Psoas muscle (tissue), 8 donors: ENCODE results near the gene CYB561D1. TPM values are rescaled to one million over a fixed set of nuclear protein-coding genes. Genes with fewer than 3 reads are reported as not detected.
A peak's percentile ranks its signal among the peaks of the same experiment; 100 is the strongest.

Source experiments
- ATAC-seq, 4 donors: fragments of 200-7000 bp; cut with Tn5 transposase; one replicate each; pipeline ENCODE4 v1.9.1; 2020; ENCODE audit warnings: moderate library complexity in 3 of 4, mild to moderate bottlenecking in 2 of 4
- DNase-seq, 2 donors: peaks; one replicate each; pipeline ENCODE4 v3.0.0-alpha.2; 2020
- H3K27ac ChIP-seq: fragments of 200-600 bp; one replicate; pipeline ENCODE4 v1.8.0; 2022
- H3K27me3 ChIP-seq, 3 donors: fragments of 200-600 bp in 1 of 3; one replicate each; pipeline versions ENCODE4 v1.6.1 to v1.8.0; 2013 to 2022; ENCODE audit warnings: low read length in 2 of 3, mild to moderate bottlenecking in 2 of 3, moderate library complexity in 1 of 3; ENCODE audit not compliant: insufficient read depth in 3 of 3
- H3K36me3 ChIP-seq, 2 donors: fragments of 200-600 bp in 1 of 2; one replicate each; pipeline versions ENCODE4 v1.6.1 to v1.8.0; 2013 to 2022; ENCODE audit warnings: low read depth in 1 of 2, mild to moderate bottlenecking in 1 of 2, moderate library complexity in 1 of 2; ENCODE audit not compliant: insufficient read depth in 1 of 2
- H3K4me1 ChIP-seq: fragments of 200-600 bp; one replicate; pipeline ENCODE4 v1.8.0; 2022
- H3K4me3 ChIP-seq: fragments of 200-600 bp; one replicate; pipeline ENCODE4 v1.8.0; 2022; ENCODE audit warnings: mild to moderate bottlenecking
- H3K9me3 ChIP-seq: fragments of 200-600 bp; one replicate; pipeline ENCODE4 v1.8.0; 2022
- CTCF ChIP-seq: fragments of 200-600 bp; IDR thresholded peaks from one replicate; pipeline ENCODE4 v1.8.0; 2022; ENCODE audit warnings: antibody characterized with exemption
- WGBS, 3 donors: extraction: QIAGEN DNeasy Blood & Tissue Kit; methylation state at CpG; one replicate each; pipeline versions ENCODE4 v1.1.6 to v1.1.7; 2013; 5-methylcytosine and 5-hydroxymethylcytosine counted together
- intact Hi-C, 2 donors: fragments of 100-400 bp; cut with DNase I; formaldehyde crosslinking; loops; one replicate each; pipeline versions ENCODE4 v1.11.0 to v1.14.2; 2022
- polyA plus RNA-seq, 3 donors: library from polyadenylated mRNA; stranded (reverse); fragments of 200-250 nt; gene quantifications; one replicate each; pipeline ENCODE4 v1.2.3, GENCODE V29; 2013
- total RNA-seq, 4 donors: library from RNA; stranded (reverse); fragmentation: NEBNext Ultra II Directional in 2 of 4; extraction: Animal tissue kit (Norgen Biotek cat#: 25700) in 2 of 4; gene quantifications; one replicate each; pipeline versions ENCODE4 v1.2.1 to v1.2.4, GENCODE V29; 2021 to 2023
- donor health status: healthy with polysubstance abuse.
- donor health status: DM: no; HTN: no; CAD: no; lungs with moderate emphysema.
- donor health status: Bipolar disorder and iron deficiency.
- donor health status: healthy.
- donor health status: DM: yes; HTN: yes; CAD: no.
- donor health status: DM: no; HTN: no; CAD: no.
- donor health status: DM: no; HTN: no; CAD: no.
- donor health status: DM: yes; HTN: yes; CAD: no.

The CYB561D1 gene
- total and polyA plus RNA-seq, 7 donors, result 1.8 to 15.0 (median 3.5) TPM

DNA sequence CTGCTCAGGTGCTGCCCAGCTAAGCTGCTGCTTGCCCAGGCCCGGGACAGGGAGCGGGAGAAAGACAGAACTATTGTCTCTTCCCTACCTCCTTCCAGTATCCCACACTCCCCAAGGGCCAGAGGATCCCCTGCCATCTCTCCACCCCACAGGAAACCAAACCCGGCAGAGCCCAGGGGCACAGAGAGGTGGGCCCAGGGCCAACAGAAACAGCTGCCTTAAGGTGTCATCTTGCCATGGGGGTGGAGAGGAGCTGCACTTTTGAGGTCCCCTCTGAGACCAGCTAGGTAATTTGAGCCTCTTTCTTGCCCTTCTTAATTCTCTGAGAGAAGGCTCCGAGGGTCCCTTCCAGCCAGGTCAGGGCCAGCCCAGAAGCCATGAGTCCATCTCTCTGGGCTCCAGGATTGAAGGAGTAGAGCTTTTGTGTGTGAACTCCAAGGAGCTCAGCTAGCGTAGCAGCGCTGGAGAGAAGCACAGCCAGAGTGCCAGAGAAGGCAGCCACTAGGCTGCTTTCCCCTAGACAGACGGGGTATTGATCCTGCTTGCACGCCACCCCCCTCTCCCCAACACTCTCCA is 36.1 kb downstream of the CYB561D1 start:
- ATAC-seq, result peak; percentile 51 to 63 (median 59)
- 25 to 29% (median 25%) methylated on average over 8 of the region's 8 CpGs for WGBS, 3 donors
- no peak for TF ChIP-seq CTCF
- H3K4me3 ChIP-seq, result peak overlapping the region; percentile 22
- no peaks in the 10 kb centered on the region for H3K9me3 ChIP-seq
- peak overlapping the region; percentile 83 for H3K27ac ChIP-seq
- H3K4me1 ChIP-seq, result peaks cover 42% of the 10 kb centered on the region
- no peaks in the 10 kb centered on the region for H3K36me3 ChIP-seq
- no peaks in the 10 kb centered on the region for H3K27me3 ChIP-seq
- peak; percentile 53 to 76 for DNase-seq
- intact Hi-C loops, result loop anchor here (2.0 to 5.0 kb wide), 2 partner anchors 33 to 113 kb away; no protein-coding TSS in a partner anchor

DNA sequence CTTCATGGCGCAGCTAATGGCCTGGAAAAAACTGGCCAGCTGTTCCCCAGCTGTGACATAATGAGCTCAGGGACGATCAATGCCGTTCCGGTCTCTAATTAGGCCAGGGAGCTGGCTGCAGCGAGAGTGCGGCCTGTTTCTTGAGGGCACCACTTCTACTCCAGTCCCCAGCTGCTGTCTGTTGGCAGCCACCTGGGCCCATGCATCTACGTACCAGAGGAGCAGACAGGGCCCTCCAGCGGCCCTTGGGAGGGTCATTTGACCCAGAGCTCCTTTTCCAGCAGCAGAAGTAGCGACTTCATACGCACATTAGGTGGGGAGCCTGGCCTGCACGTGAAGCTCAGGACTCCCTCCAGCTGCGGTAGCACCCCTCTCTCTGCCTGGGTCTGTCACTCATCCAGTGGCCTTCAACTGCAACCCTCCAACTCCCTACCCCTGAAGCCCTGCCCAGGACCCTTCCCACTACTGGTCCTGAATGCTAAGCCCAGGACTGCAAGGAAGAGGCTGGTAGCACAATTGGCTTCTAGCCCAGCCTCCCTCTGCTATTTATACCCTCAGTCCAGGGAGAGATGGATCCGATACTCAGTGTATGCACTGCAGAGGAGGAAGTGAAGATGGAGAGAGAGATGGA is 36.7 kb downstream of the CYB561D1 start:
- no peaks in the 10 kb centered on the region for H3K9me3 ChIP-seq
- DNase-seq (peak in 1 of 2 donors; percentile 64), ATAC-seq (peak; percentile 23 to 45 (median 42))
- H3K4me3 ChIP-seq, result peak overlapping the region; percentile 22
- 21 to 36% (median 26%) methylated on average over 13 of the region's 13 CpGs for WGBS, 3 donors
- no peaks in the 10 kb centered on the region for H3K27me3 ChIP-seq
- peak overlapping the region; percentile 83 for H3K27ac ChIP-seq
- no peaks in the 10 kb centered on the region for H3K36me3 ChIP-seq
- peaks cover 48% of the 10 kb centered on the region for H3K4me1 ChIP-seq
- intact Hi-C loops, result loop anchor here in 1 of 2 donors (2.0 kb wide), 1 partner anchor 34 kb away; no protein-coding TSS in a partner anchor
- no peak for TF ChIP-seq CTCF

DNA sequence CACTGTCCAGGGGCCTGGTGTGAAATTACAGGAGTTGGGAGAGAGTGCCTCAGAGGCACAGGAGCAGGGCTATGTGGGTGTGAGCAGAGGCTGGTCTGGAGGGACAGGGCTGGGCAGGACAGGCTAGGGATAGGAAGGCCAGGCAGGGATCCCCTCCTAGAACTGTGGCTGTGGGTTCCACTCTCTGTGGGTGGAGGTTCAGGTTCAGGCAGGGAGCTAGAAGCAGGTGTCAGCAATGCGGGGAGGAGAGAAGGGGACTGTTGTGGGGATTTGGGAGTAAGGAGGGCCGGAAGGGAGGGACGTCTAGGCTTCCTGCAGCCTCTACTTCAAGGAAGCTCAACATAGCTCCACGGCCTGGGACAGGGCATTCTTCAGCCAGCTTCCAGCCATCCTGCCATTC is 37.5 kb downstream of the CYB561D1 start:
- no peak for ATAC-seq
- Histone ChIP-seq H3K36me3 (no peaks in the 10 kb centered on the region), H3K27me3 (no peaks in the 10 kb centered on the region), H3K9me3 (no peaks in the 10 kb centered on the region), H3K4me1 (peaks cover 56% of the 10 kb centered on the region), H3K4me3 (no peak overlapping the region), H3K27ac (peak overlapping the region; percentile 83)
- TF ChIP-seq CTCF, result no peak
- intact Hi-C loops, result loop anchor here in 1 of 2 donors (2.0 kb wide), 1 partner anchor 35 kb away; no protein-coding TSS in a partner anchor
- no peak for DNase-seq
- 34 to 76% (median 38%) methylated on average over 4 of the region's 4 CpGs for WGBS, 3 donors

DNA sequence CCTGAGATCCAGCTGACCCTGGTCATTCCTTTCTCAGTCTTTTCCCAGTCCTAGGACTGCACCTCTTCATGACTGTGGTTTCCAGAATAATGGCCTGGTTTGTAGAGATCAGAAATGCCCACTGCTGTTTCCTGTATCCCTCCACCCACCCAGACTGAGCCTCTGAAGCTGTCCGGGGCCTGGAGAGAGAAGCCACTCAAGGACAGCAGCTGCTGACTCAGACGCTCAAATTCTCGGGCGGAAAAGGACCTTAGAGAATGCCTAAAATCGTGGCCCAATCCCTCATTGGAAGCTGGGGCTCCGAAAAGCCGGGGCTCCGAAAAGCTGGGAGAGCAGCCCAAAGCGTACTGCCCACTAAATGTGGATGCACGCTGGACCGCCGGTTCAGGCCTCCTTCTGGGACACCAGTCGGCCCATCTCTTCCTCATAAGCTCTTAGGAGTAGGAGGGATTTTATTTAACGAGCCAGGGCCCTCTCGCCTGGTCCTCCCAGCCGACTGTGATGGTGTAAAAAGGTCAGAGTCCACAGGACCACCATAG is 38.0 kb downstream of the CYB561D1 start:
- 17 to 34% (median 18%) methylated on average over 16 of the region's 16 CpGs for WGBS, 3 donors

More for the DNA sequence above, 38.0 kb downstream of the CYB561D1 start:
- TF ChIP-seq CTCF, result no peak
- ATAC-seq (no peak), DNase-seq (no peak)
- H3K4me1 ChIP-seq, result peaks cover 61% of the 10 kb centered on the region
- H3K36me3 ChIP-seq, result no peaks in the 10 kb centered on the region
- no peaks in the 10 kb centered on the region for H3K9me3 ChIP-seq
- H3K27me3 ChIP-seq, result no peaks in the 10 kb centered on the region
- H3K27ac ChIP-seq, result peak overlapping the region; percentile 83
- peak overlapping the region; percentile 33 for H3K4me3 ChIP-seq
- intact Hi-C loops, result loop anchor here (1.0 to 2.0 kb wide), 4 partner anchors 34 to 255 kb away; partner anchors contain the start of gene CYB561D1 (in 1 of the 2)
